GM23338 (cell line): ENCODE results near the gene ZFAND6. TPM values are rescaled to one million over a fixed set of nuclear protein-coding genes. Genes with fewer than 3 reads are reported as not detected.

Source experiments
- ATAC-seq: fragments of 200-7000 bp; cut with Tn5 transposase; 3 replicates; pipeline ENCODE4 v1.9.1; 2020
- DNase-seq: peaks from one replicate; pipeline ENCODE4 v3.0.0-alpha.2; 2015; ENCODE audit warnings: low spot score
- H2AFZ ChIP-seq: fragments of 200-600 bp; sonication (generic); 2 replicates; pipeline ENCODE4 v1.8.0; 2016; ENCODE audit warnings: antibody characterized with exemption, mild to moderate bottlenecking, moderate library complexity
- H3F3A ChIP-seq: fragments of 200-600 bp; sonication (generic); replicated peaks from 2 replicates; pipeline ENCODE4 v1.8.0; 2017; ENCODE audit warnings: antibody characterized with exemption, mixed run types, low read depth
- H3K27ac ChIP-seq: fragments of 200-600 bp; sonication (generic); 2 replicates; pipeline ENCODE4 v1.6.1; 2016; ENCODE audit warnings: low read depth
- H3K27me3 ChIP-seq: fragments of 200-600 bp; sonication (generic); 2 replicates; pipeline ENCODE4 v1.8.0; 2016; ENCODE audit warnings: mild to moderate bottlenecking, mixed run types, moderate library complexity; ENCODE audit not compliant: insufficient read depth
- H3K36me3 ChIP-seq: fragments of 200-600 bp; sonication (generic); 2 replicates; pipeline ENCODE4 v1.8.0; 2016; ENCODE audit warnings: mild to moderate bottlenecking; ENCODE audit not compliant: insufficient read depth
- H3K4me1 ChIP-seq: fragments of 200-600 bp; sonication (generic); 2 replicates; pipeline ENCODE4 v1.8.0; 2016; ENCODE audit warnings: mild to moderate bottlenecking, moderate library complexity; ENCODE audit not compliant: insufficient read depth
- H3K4me2 ChIP-seq: fragments of 200-600 bp; sonication (generic); 2 replicates; pipeline ENCODE4 v1.7.1; 2017; ENCODE audit warnings: mixed run types
- H3K4me3 ChIP-seq: fragments of 200-600 bp; sonication (generic); 2 replicates; pipeline ENCODE4 v1.6.1; 2016; ENCODE audit warnings: mixed run types
- H3K79me2 ChIP-seq: fragments of 200-600 bp; sonication (generic); replicated peaks from 2 replicates; pipeline ENCODE4 v1.8.0; 2017; ENCODE audit warnings: mild to moderate bottlenecking; ENCODE audit not compliant: insufficient read depth
- H3K9me2 ChIP-seq: fragments of 200-600 bp; sonication (generic); 2 replicates; pipeline ENCODE4 v1.8.0; 2017; ENCODE audit not compliant: insufficient read depth
- H4K20me1 ChIP-seq: fragments of 200-600 bp; sonication (generic); replicated peaks from 2 replicates; pipeline ENCODE4 v1.8.0; 2017; ENCODE audit warnings: mild to moderate bottlenecking; ENCODE audit not compliant: insufficient read depth
- H3K27ac Mint-ChIP-seq: 2 replicates; pipeline ENCODE4 v1.8.0; 2020; ENCODE audit warnings: inconsistent platforms, mild to moderate bottlenecking, moderate library complexity, mixed read lengths
- H3K27me3 Mint-ChIP-seq: 3 replicates; pipeline ENCODE4 v1.8.0; 2022; ENCODE audit warnings: low read depth, mild to moderate bottlenecking, moderate library complexity, mixed read lengths, inconsistent platforms; ENCODE audit not compliant: insufficient read depth, poor library complexity
- H3K36me3 Mint-ChIP-seq: 3 replicates; pipeline ENCODE4 v1.8.0; 2021; ENCODE audit warnings: low read depth, mild to moderate bottlenecking, inconsistent platforms, moderate library complexity, mixed read lengths
- H3K4me1 Mint-ChIP-seq: 3 replicates; pipeline ENCODE4 v1.8.0; 2020; ENCODE audit warnings: mild to moderate bottlenecking, inconsistent platforms, mixed read lengths
- H3K4me3 Mint-ChIP-seq: 3 replicates; pipeline ENCODE4 v1.8.0; 2021; ENCODE audit warnings: moderate library complexity, mild to moderate bottlenecking, inconsistent platforms, mixed read lengths
- H3K9me3 Mint-ChIP-seq: 3 replicates; pipeline ENCODE4 v1.8.0; 2020; ENCODE audit warnings: moderate library complexity, mild to moderate bottlenecking, inconsistent platforms, mixed read lengths
- CREB1 ChIP-seq: fragments of 250-450 bp; sonication (Bioruptor Pico); IDR thresholded peaks from 2 replicates; pipeline ENCODE4 v1.5.0; 2020; ENCODE audit warnings: low read depth, mild to moderate bottlenecking, moderate library complexity
- EZH2 ChIP-seq: fragments of 200-600 bp; sonication (generic); IDR thresholded peaks from one replicate; pipeline ENCODE4 v1.8.0; 2017; ENCODE audit warnings: antibody characterized with exemption, mild to moderate bottlenecking, low read depth; ENCODE audit not compliant: unreplicated experiment
- EZH2phosphoT487 ChIP-seq: fragments of 200-600 bp; sonication (generic); IDR thresholded peaks from one replicate; pipeline ENCODE4 v1.8.1; 2018; ENCODE audit warnings: antibody characterized with exemption; ENCODE audit not compliant: unreplicated experiment
- POLR2AphosphoS5 ChIP-seq: IDR thresholded peaks from 2 replicates; pipeline ENCODE4 v1.6.1; 2016; ENCODE audit warnings: antibody characterized with exemption, low read depth
- STAT1 ChIP-seq: IDR thresholded peaks from one replicate; pipeline ENCODE4 v1.6.1; 2016; ENCODE audit warnings: antibody characterized with exemption; ENCODE audit not compliant: unreplicated experiment
- polyA plus RNA-seq: library from polyadenylated mRNA; unstranded; fragments of >200 nt; fragmentation: Nextera tagmentation; extraction: Ambion mirVana; gene quantifications from 2 replicates; pipeline ENCODE4 v1.2.1, GENCODE V29; 2016
- total RNA-seq: library from RNA; depleted of rRNA; stranded (reverse); fragments of >200 nt; shearing (Covaris generic); gene quantifications from 2 replicates; pipeline ENCODE4 v1.2.3, GENCODE V29; 2014
- TF ChIP-seq, protein P1 (sequence below): IDR thresholded peaks from one replicate; pipeline ENCODE4 v1.6.1; 2018; ENCODE audit warnings: antibody characterized with exemption; ENCODE audit not compliant: unreplicated experiment
- TF ChIP-seq, protein P2 (sequence below): fragments of 250-450 bp; sonication (Bioruptor Pico); IDR thresholded peaks from 2 replicates; pipeline ENCODE4 v1.5.0; 2020; ENCODE audit warnings: mild to moderate bottlenecking, moderate library complexity
- TF ChIP-seq, protein P3 (sequence below), 2 experiments: fragments of 200-600 bp in 1 of 2; sonication (generic) in 1 of 2; conservative IDR thresholded peaks; 2 replicates each; pipeline versions ENCODE4 v1.5.1 to v1.6.1; 2016 to 2017; ENCODE audit warnings: antibody characterized with exemption in 2 of 2, low read depth in 2 of 2, mild to moderate bottlenecking in 2 of 2, moderate library complexity in 1 of 2

Gene ZFAND6
- total and polyA plus RNA-seq, 2 experiments from 2014 or later = 205 to 292 TPM

DNA sequence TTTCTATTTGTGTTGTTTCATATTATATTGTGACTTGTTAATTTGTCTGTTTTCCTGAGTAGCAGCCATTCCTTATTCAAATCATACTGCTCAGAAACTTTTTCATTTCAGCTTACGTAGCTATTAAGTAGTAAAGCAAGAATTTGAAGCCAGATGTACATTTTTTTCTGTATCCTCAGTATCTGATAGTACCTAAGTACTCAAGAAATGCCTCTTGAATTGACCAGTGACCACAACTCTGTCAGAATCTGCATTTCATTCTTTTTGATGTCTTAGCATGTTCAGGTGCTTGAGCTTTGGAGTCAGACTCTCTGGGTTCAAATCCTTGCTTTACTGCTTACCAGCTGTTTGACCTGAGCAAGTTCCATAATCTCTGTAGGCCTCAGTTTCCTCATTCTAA, 30.6 kb downstream of the ZFAND6 start:
- no peak overlapping the region for H3K4me2 ChIP-seq
- peaks cover 10% of the 10 kb centered on the region for H3K36me3 Mint-ChIP-seq
- no peak overlapping the region for H3K27ac Mint-ChIP-seq
- H3K4me1 Mint-ChIP-seq = peaks cover 13% of the 10 kb centered on the region
- H3K27me3 ChIP-seq = no peaks in the 10 kb centered on the region
- H3K4me1 ChIP-seq = peaks cover 8% of the 10 kb centered on the region; the same call in 1 of the 2 replicates
- no peak overlapping the region for H3K4me3 Mint-ChIP-seq
- no peaks in the 10 kb centered on the region for H3K9me2 ChIP-seq
- H3K79me2 ChIP-seq = peaks cover 100% of the 10 kb centered on the region
- H3K9me3 Mint-ChIP-seq = no peaks in the 10 kb centered on the region
- no peak overlapping the region for H3K4me3 ChIP-seq
- H3K36me3 ChIP-seq = no peaks in the 10 kb centered on the region
- H3F3A ChIP-seq = no peaks in the 10 kb centered on the region
- no peak for DNase-seq
- 0 out of 2 replicates have a peak overlapping the region, but pooled peaks have one; percentile 15 for H3K27ac ChIP-seq
- H2AFZ ChIP-seq = no peak overlapping the region
- TF ChIP-seq, protein P1, sequence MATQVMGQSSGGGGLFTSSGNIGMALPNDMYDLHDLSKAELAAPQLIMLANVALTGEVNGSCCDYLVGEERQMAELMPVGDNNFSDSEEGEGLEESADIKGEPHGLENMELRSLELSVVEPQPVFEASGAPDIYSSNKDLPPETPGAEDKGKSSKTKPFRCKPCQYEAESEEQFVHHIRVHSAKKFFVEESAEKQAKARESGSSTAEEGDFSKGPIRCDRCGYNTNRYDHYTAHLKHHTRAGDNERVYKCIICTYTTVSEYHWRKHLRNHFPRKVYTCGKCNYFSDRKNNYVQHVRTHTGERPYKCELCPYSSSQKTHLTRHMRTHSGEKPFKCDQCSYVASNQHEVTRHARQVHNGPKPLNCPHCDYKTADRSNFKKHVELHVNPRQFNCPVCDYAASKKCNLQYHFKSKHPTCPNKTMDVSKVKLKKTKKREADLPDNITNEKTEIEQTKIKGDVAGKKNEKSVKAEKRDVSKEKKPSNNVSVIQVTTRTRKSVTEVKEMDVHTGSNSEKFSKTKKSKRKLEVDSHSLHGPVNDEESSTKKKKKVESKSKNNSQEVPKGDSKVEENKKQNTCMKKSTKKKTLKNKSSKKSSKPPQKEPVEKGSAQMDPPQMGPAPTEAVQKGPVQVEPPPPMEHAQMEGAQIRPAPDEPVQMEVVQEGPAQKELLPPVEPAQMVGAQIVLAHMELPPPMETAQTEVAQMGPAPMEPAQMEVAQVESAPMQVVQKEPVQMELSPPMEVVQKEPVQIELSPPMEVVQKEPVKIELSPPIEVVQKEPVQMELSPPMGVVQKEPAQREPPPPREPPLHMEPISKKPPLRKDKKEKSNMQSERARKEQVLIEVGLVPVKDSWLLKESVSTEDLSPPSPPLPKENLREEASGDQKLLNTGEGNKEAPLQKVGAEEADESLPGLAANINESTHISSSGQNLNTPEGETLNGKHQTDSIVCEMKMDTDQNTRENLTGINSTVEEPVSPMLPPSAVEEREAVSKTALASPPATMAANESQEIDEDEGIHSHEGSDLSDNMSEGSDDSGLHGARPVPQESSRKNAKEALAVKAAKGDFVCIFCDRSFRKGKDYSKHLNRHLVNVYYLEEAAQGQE = no peak
- TF ChIP-seq POLR2AphosphoS5 (no peak), CREB1 (CRISPR knock-in tag) (no peak), EZH2 (no peak), EZH2phosphoT487 (no peak), STAT1 (no peak)
- TF ChIP-seq, protein P2, sequence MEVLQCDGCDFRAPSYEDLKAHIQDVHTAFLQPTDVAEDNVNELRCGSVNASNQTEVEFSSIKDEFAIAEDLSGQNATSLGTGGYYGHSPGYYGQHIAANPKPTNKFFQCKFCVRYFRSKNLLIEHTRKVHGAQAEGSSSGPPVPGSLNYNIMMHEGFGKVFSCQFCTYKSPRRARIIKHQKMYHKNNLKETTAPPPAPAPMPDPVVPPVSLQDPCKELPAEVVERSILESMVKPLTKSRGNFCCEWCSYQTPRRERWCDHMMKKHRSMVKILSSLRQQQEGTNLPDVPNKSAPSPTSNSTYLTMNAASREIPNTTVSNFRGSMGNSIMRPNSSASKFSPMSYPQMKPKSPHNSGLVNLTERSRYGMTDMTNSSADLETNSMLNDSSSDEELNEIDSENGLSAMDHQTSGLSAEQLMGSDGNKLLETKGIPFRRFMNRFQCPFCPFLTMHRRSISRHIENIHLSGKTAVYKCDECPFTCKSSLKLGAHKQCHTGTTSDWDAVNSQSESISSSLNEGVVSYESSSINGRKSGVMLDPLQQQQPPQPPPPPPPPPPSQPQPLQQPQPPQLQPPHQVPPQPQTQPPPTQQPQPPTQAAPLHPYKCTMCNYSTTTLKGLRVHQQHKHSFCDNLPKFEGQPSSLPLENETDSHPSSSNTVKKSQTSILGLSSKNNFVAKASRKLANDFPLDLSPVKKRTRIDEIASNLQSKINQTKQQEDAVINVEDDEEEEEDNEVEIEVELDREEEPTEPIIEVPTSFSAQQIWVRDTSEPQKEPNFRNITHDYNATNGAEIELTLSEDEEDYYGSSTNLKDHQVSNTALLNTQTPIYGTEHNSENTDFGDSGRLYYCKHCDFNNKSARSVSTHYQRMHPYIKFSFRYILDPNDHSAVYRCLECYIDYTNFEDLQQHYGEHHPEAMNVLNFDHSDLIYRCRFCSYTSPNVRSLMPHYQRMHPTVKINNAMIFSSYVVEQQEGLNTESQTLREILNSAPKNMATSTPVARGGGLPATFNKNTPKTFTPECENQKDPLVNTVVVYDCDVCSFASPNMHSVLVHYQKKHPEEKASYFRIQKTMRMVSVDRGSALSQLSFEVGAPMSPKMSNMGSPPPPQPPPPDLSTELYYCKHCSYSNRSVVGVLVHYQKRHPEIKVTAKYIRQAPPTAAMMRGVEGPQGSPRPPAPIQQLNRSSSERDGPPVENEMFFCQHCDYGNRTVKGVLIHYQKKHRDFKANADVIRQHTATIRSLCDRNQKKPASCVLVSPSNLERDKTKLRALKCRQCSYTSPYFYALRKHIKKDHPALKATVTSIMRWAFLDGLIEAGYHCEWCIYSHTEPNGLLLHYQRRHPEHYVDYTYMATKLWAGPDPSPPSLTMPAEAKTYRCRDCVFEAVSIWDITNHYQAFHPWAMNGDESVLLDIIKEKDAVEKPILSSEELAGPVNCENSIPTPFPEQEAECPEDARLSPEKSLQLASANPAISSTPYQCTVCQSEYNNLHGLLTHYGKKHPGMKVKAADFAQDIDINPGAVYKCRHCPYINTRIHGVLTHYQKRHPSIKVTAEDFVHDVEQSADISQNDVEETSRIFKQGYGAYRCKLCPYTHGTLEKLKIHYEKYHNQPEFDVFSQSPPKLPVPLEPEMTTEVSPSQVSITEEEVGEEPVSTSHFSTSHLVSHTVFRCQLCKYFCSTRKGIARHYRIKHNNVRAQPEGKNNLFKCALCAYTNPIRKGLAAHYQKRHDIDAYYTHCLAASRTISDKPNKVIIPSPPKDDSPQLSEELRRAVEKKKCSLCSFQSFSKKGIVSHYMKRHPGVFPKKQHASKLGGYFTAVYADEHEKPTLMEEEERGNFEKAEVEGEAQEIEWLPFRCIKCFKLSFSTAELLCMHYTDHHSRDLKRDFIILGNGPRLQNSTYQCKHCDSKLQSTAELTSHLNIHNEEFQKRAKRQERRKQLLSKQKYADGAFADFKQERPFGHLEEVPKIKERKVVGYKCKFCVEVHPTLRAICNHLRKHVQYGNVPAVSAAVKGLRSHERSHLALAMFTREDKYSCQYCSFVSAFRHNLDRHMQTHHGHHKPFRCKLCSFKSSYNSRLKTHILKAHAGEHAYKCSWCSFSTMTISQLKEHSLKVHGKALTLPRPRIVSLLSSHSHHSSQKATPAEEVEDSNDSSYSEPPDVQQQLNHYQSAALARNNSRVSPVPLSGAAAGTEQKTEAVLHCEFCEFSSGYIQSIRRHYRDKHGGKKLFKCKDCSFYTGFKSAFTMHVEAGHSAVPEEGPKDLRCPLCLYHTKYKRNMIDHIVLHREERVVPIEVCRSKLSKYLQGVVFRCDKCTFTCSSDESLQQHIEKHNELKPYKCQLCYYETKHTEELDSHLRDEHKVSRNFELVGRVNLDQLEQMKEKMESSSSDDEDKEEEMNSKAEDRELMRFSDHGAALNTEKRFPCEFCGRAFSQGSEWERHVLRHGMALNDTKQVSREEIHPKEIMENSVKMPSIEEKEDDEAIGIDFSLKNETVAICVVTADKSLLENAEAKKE (CRISPR knock-in tag) = no peak
- TF ChIP-seq, protein P3, sequence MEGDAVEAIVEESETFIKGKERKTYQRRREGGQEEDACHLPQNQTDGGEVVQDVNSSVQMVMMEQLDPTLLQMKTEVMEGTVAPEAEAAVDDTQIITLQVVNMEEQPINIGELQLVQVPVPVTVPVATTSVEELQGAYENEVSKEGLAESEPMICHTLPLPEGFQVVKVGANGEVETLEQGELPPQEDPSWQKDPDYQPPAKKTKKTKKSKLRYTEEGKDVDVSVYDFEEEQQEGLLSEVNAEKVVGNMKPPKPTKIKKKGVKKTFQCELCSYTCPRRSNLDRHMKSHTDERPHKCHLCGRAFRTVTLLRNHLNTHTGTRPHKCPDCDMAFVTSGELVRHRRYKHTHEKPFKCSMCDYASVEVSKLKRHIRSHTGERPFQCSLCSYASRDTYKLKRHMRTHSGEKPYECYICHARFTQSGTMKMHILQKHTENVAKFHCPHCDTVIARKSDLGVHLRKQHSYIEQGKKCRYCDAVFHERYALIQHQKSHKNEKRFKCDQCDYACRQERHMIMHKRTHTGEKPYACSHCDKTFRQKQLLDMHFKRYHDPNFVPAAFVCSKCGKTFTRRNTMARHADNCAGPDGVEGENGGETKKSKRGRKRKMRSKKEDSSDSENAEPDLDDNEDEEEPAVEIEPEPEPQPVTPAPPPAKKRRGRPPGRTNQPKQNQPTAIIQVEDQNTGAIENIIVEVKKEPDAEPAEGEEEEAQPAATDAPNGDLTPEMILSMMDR (conservative IDR thresholded peaks at IDR 0.05; ENCODE audit: low read depth in 2 of 2) = no peak
- H4K20me1 ChIP-seq = peaks cover 67% of the 10 kb centered on the region
- no peak for ATAC-seq
- no peaks in the 10 kb centered on the region for H3K27me3 Mint-ChIP-seq
